Right lobe of liver (tissue), 4 donors: ENCODE results near the gene TBC1D1.

Experiments used
- POLR2A ChIP-seq: fragments of 450-650 bp; IDR thresholded peaks from one replicate; pipeline ENCODE4 v1.6.1; 2017; ENCODE audit warnings: antibody characterized with exemption, mild to moderate bottlenecking
- TF ChIP-seq, protein P1 (sequence below), 4 donors: fragments of 200-600 bp in 3 of 4; fragments of 450-650 bp in 1 of 4; IDR thresholded peaks; one replicate each; pipeline versions ENCODE4 v1.5.1 to v1.8.0; 2016 to 2022; ENCODE audit warnings: antibody characterized with exemption in 4 of 4, mild to moderate bottlenecking in 2 of 4
- donor health status: DM: no; HTN: no; CAD: no.
- donor health status: DM: no; HTN: no; CAD: no.
- donor health status: DM: no; HTN: yes; CAD: no.

- TF ChIP-seq, protein P1, sequence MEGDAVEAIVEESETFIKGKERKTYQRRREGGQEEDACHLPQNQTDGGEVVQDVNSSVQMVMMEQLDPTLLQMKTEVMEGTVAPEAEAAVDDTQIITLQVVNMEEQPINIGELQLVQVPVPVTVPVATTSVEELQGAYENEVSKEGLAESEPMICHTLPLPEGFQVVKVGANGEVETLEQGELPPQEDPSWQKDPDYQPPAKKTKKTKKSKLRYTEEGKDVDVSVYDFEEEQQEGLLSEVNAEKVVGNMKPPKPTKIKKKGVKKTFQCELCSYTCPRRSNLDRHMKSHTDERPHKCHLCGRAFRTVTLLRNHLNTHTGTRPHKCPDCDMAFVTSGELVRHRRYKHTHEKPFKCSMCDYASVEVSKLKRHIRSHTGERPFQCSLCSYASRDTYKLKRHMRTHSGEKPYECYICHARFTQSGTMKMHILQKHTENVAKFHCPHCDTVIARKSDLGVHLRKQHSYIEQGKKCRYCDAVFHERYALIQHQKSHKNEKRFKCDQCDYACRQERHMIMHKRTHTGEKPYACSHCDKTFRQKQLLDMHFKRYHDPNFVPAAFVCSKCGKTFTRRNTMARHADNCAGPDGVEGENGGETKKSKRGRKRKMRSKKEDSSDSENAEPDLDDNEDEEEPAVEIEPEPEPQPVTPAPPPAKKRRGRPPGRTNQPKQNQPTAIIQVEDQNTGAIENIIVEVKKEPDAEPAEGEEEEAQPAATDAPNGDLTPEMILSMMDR (IDR thresholded peaks at IDR 0.05), result no peak
- TF ChIP-seq POLR2A, result no peak
Observed at GRCh38 chr4:38008571-38009021, 117.7 kb downstream of the TBC1D1 start.
